GM19463 (cell line): Measurements from ENCODE around the gene PLEKHG3.

Experiments
- ATAC-seq: cut with Tn5 transposase; IDR thresholded peaks from one replicate; pipeline ENCODE4 v1.9.1; 2021; ENCODE audit warnings: mild to moderate bottlenecking, moderate library complexity; ENCODE audit not compliant: unreplicated experiment

The PLEKHG3 gene

GRCh38 chr14:64706119-64706592 lies 1.9 kb downstream of the PLEKHG3 start:
- no peak for ATAC-seq

DNA sequence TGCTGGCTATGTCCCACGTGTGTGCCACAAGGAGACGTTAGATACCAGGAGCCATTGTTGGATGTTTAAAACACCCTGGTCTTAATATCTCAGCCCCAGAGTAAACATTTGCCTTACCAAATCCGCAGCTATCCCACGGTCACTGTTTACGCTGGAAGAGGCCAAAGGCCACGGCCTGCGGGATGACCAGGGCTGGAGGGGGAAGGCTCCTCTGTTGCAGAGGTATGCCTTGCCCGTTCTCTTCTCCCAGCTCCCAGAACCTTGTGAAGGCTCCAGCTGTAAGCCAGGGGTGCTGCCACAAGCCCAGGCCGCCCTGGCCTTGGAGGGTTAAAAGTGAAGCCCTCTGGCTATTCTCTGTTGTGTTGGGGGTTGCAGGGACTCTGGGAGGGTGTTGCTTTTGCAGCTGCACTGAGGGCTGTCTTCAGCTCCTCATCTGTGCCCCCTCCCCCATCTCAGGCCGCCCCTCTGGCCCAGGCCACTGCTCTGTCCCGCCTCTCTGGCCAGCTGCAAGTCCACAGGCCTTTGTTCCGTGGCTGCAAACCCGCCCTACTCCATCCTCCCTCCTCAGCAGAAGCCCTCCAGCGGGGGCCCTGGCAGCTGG lies 2.5 kb downstream of the PLEKHG3 start:
- ATAC-seq, result no peak

- no peak for ATAC-seq
Measured at GRCh38 chr14:64707661-64708060, 3.4 kb downstream of the PLEKHG3 start.

- no peak for ATAC-seq
Measured at GRCh38 chr14:64708148-64709004, 4.2 kb downstream of the PLEKHG3 start.

- no peak for ATAC-seq
Measured at GRCh38 chr14:64709126-64709525, 4.9 kb downstream of the PLEKHG3 start.

- no peak for ATAC-seq
Measured at GRCh38 chr14:64711039-64711438, 6.8 kb downstream of the PLEKHG3 start.

DNA sequence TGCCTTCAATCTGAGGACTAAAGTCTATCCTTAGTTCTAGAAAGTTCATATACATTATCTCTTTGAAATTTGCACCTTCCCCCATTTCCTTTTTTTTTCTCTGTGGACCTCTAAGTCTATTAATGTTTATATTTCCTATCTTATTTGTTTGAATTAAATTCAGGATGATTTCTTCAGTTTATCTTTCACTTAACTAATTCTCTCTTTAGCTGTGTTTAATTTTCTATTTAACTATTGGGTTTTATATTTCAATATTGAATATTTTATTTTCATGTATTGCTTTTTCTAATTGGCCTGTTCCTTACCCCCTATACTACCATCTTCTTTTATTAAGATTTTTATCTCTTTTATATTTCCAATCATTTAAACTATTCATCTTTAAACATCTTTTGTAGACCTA lies 9.5 kb downstream of the PLEKHG3 start:
- ATAC-seq, result no peak

GRCh38 chr14:64714432-64715025 lies 10.3 kb downstream of the PLEKHG3 start:
- ATAC-seq, result no peak

DNA sequence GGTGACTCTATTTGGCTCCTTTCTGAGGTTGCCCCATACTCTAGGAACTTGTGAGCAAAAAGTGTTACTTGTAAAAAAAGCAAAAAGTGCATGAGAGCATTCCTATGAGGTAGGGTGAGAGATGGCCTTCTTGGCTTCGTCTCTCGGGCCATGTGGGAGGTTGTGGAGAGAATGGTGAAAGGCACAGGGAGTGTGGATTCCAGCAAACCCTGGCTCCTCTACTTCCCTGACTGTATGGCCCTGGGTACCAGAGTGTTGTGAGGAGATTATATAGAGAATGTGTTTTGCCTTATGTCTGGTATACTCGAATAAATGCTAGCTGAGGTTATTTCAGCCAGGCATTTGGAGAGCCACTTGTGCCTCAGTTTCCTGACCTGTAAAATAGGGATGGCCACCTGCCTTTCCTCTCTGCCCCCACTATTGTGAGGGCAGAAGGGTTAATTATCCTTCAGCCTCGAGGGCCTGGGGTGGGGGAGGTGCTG lies 11.0 kb downstream of the PLEKHG3 start:
- no peak for ATAC-seq

DNA sequence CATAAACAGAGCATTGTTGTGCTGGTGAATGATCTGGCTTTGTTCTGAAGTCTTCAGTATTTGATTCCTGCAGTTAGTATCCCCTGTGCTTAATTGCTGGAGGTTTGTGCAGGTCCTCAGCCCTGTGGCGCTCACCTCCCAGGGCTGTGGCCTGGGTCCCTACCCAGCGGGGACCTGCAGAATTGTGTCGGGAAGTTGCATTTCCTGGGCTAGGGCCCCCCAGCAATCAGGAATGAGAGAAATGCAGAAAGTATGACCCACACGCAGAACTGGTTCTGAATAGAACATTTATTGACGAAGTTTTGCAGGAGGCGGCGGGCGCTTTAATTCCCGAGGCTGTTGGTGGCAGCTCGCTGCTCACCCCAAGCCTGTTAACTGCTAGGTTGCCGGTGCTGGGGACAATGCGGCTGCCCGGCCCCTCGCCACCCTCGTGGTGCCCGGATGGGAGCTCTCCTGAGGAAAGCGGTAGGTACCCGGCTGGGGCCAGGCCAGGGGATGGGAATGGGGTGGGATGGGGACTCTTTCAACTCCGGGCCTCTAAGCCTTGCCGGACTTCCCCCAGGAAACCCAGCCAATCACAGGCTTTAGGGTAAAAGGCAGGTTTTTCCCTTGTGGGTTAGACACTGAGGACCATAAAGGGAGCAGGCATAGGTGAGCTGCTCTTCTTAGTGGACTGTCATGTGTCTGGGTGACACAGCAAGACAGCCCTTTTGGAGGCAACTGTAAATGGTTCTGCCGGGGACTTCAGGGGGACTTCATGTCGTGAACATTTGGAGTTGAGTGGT lies 11.6 kb downstream of the PLEKHG3 start:
- no peak for ATAC-seq

GRCh38 chr14:64717870-64718269 lies 13.6 kb downstream of the PLEKHG3 start:
- ATAC-seq, result no peak

- no peak for ATAC-seq
Measured at GRCh38 chr14:64718762-64719161, 14.5 kb downstream of the PLEKHG3 start.

GRCh38 chr14:64719601-64720000 lies 15.4 kb downstream of the PLEKHG3 start:
- no peak for ATAC-seq

DNA sequence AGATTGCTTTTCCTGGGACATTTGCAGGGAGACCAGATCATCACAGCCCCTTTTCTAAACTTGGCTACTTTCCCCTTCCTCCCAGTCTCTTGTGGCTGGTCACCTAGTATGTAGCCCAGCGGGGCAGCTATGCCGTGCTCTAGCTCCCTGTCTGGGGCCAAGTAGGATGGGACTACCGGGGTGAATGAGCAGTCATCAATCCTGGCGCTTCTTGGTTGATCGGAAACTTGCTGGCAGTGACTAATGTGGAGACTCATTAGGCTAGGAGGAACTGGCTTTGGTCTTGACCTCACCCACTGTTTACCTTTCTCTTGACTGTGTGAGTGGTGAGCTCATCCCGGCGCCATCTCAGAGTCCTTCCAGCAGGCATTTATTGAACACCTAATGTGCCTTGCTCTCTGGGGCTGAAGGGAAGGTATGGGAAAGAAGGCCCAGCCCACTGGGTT lies 15.9 kb downstream of the PLEKHG3 start:
- no peak for ATAC-seq

DNA sequence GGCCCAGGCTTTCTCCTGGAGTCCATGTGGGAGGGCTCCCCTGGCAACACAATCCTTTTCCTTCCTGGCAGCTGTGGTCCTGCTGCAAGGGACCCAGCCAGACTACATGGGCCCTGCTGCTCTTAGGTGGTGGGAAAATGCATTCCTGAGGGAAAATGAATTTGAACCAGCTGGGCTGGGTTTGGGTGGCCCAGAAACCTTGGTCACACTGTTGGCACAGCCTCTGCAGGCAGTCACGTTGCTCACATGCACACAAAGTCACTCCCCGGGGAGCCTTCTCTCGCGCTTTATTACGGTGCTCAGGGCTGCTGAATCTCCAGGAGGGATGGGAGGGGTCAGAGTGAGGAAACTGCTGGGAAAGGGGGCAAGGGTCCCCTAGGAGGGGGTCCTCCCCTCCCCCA lies 17.2 kb downstream of the PLEKHG3 start:
- ATAC-seq, result no peak

- no peak for ATAC-seq
Measured at GRCh38 chr14:64721899-64722298, 17.7 kb downstream of the PLEKHG3 start.

DNA sequence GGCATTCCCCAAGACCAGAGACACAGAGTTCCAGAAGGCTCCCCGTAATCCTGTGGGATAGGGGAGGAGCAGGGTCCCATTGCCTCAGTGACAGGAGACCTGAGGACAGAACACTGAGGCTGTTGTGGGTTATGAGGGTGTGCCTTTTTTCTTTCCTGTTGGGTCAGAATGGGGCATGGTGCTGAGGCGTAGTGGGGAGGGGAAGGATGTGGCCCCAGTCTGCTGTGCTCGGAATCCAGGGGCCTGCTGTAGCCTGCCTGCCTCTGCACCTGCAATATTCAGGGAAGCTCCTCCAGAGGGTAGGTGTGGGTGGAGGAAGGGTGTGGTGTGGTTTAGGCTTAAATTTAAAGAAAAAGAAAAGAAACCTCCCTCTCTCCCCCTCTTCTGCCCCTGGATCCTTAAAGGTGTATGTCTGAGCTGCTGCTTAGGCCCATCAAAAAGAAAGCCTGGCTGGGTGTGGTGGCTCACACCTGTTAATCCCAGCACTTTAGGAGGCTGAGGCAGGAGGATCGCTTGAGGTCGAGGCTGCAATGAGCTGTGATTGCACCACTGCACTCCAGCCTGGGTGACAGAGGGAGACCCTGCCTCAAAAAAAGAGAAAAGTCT lies 18.7 kb downstream of the PLEKHG3 start:
- ATAC-seq, result no peak

DNA sequence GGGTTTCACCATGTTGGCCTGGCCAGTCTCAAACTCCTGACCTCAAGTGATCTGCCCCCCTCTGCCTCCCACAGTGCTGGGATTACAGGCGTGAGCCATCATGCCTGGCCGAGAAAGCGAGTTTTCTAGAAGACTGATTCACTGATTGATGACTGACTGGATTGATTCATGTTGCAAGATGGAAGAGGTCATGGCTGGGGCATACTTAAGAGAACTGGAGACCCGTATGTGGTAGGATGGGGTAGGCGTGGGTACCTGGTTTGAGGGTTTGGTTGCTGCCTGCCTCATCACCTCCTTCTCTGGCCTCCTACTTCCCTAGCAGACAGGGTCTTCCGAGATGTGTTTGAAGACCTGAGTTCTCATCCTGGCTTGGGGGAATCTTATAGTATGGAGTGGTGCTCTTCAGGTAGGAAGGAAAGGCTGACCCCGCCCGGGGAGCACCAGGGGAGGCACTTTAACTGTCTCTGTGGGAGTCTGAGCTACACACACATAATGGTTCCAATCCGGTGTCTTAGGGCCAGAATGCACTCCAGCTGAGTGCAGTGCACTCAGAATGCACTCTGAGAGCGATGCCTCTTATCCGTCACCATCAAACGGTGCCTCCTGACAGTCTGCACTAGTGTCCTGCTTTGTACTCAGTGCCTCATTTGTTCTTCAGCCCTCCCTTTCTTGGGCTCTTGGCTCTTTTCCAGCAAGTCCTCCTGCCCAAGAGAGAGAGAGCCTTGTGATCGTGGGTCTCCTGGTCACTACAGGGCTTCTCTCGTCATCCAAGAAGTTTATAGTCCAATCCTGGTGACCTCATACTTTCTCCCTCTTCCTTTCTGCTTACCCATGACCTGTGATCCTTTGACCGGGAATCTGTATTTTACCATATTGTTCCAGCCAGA lies 19.7 kb downstream of the PLEKHG3 start:
- ATAC-seq, result no peak

- ATAC-seq, result no peak
Measured at GRCh38 chr14:64724578-64724930, 20.3 kb downstream of the PLEKHG3 start.
